Smooth muscle cell (in vitro differentiated cells): ENCODE data around the gene CEACAM18. TPM values are rescaled to one million over a fixed set of nuclear protein-coding genes. Genes with fewer than 3 reads are reported as not detected.
"Not testable (repeated sequence)": the region's sequence is repeated elsewhere in the genome, so short reads cannot be mapped to it uniquely, and the experiment has no call there.

ENCODE experiments used
- DNase-seq: peaks from one replicate; lab custom pipeline; 2025; ENCODE audit not compliant: unreplicated experiment; lab: John Stamatoyannopoulos, UW
- H2AFZ ChIP-seq: fragments of 200-600 bp; sonication (generic); 2 replicates; pipeline ENCODE4 v1.6.0; 2016; ENCODE audit warnings: antibody characterized with exemption, low read depth, mild to moderate bottlenecking
- H3F3A ChIP-seq: fragments of 200-600 bp; sonication (generic); 2 replicates; pipeline ENCODE4 v1.6.0; 2017; ENCODE audit warnings: antibody characterized with exemption, low read depth
- H3K27ac ChIP-seq: fragments of 200-600 bp; sonication (generic); 2 replicates; pipeline ENCODE4 v1.5.1; 2016; ENCODE audit warnings: low read depth, mild to moderate bottlenecking
- H3K27me3 ChIP-seq: fragments of 200-600 bp; sonication (generic); 2 replicates; pipeline ENCODE4 v1.6.1; 2016; ENCODE audit warnings: low read depth, mild to moderate bottlenecking
- H3K36me3 ChIP-seq: fragments of 200-600 bp; sonication (generic); 2 replicates; pipeline ENCODE4 v1.5.1; 2016; ENCODE audit warnings: low read depth
- H3K4me1 ChIP-seq: fragments of 200-600 bp; sonication (generic); 2 replicates; pipeline ENCODE4 v1.5.1; 2016; ENCODE audit warnings: low read depth
- H3K4me2 ChIP-seq: fragments of 200-600 bp; sonication (generic); 2 replicates; pipeline ENCODE4 v1.6.0; 2016; ENCODE audit warnings: mild to moderate bottlenecking
- H3K4me3 ChIP-seq: fragments of 200-600 bp; sonication (generic); 2 replicates; pipeline ENCODE4 v1.5.1; 2016; ENCODE audit warnings: mild to moderate bottlenecking
- H3K79me2 ChIP-seq: fragments of 200-600 bp; sonication (generic); 2 replicates; pipeline ENCODE4 v1.6.0; 2016; ENCODE audit warnings: low read depth, mild to moderate bottlenecking
- H3K9ac ChIP-seq: fragments of 200-600 bp; sonication (generic); 2 replicates; pipeline ENCODE4 v1.6.0; 2016; ENCODE audit warnings: low read depth
- H3K9me3 ChIP-seq: fragments of 200-600 bp; sonication (generic); replicated peaks from 2 replicates; pipeline ENCODE4 v1.5.1; 2016; ENCODE audit warnings: low read depth
- H4K20me1 ChIP-seq: fragments of 200-600 bp; sonication (generic); 2 replicates; pipeline ENCODE4 v1.6.0; 2016; ENCODE audit warnings: low read depth
- WGBS: methylation state at CpG from one replicate; pipeline ENCODE4 v1.1.7; 2016; ENCODE audit warnings: low lambda C conversion rate; 5-methylcytosine and 5-hydroxymethylcytosine counted together
- polyA plus RNA-seq: library from polyadenylated mRNA; unstranded; fragments of >200 nt; fragmentation: Nextera tagmentation; extraction: Ambion mirVana; gene quantifications from 2 replicates; pipeline ENCODE4 v1.2.1, GENCODE V29; 2016
- total RNA-seq: library from RNA; depleted of rRNA; stranded (reverse); fragments of >200 nt; gene quantifications from 2 replicates; pipeline ENCODE4 v1.2.3, GENCODE V29; 2014
- TF ChIP-seq, protein P1 (sequence below): fragments of 200-600 bp; sonication (generic); IDR thresholded peaks from 2 replicates; pipeline ENCODE4 v1.5.1; 2017; ENCODE audit warnings: borderline replicate concordance, mild to moderate bottlenecking, antibody characterized with exemption; ENCODE audit not compliant: insufficient read depth, poor library complexity, severe bottlenecking

CEACAM18 gene
- total and polyA plus RNA-seq, 2 experiments from 2014 or later = not detected

- no peak overlapping the region for H2AFZ ChIP-seq
- H3K4me3 ChIP-seq = no peak overlapping the region
- no peak overlapping the region for H3K27ac ChIP-seq
- H3K4me1 ChIP-seq = no peaks in the 10 kb centered on the region
- H3K4me2 ChIP-seq = no peak overlapping the region
- H4K20me1 ChIP-seq = no peaks in the 10 kb centered on the region
- no peaks in the 10 kb centered on the region for H3K9me3 ChIP-seq
- H3K79me2 ChIP-seq = no peaks in the 10 kb centered on the region
- DNase-seq = no peak
- no peaks in the 10 kb centered on the region for H3F3A ChIP-seq
- no peaks in the 10 kb centered on the region for H3K27me3 ChIP-seq
- no peaks in the 10 kb centered on the region for H3K36me3 ChIP-seq
- TF ChIP-seq, protein P1, sequence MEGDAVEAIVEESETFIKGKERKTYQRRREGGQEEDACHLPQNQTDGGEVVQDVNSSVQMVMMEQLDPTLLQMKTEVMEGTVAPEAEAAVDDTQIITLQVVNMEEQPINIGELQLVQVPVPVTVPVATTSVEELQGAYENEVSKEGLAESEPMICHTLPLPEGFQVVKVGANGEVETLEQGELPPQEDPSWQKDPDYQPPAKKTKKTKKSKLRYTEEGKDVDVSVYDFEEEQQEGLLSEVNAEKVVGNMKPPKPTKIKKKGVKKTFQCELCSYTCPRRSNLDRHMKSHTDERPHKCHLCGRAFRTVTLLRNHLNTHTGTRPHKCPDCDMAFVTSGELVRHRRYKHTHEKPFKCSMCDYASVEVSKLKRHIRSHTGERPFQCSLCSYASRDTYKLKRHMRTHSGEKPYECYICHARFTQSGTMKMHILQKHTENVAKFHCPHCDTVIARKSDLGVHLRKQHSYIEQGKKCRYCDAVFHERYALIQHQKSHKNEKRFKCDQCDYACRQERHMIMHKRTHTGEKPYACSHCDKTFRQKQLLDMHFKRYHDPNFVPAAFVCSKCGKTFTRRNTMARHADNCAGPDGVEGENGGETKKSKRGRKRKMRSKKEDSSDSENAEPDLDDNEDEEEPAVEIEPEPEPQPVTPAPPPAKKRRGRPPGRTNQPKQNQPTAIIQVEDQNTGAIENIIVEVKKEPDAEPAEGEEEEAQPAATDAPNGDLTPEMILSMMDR = no peak
- WGBS = 78% methylated on average over 8 of the region's 8 CpGs
- no peak overlapping the region for H3K9ac ChIP-seq
Observed at GRCh38 chr19:51461723-51462161, 16.6 kb upstream of the CEACAM18 start.

DNA sequence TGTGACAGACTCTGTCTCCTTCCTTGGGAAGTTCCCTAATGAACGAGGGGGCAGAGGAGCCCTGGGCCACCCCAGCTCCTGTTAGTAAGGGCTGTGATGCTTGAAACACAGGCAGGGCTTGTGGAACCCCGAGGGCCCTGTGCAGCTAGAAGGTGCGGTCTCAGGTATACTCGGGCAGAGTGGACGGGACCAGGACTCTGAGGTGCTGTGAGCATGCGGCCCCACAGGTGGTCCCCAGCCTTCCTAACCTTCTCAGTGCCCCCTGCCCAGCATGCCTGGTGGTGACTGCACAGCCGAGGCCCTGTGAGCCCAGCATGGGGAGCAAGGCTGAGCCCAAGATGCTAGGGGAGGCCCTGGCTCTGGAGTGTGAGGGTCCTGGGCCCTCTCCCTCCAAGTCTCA lies 16.1 kb upstream of the CEACAM18 start:
- Histone ChIP-seq H3K27ac (no peak overlapping the region), H3K79me2 (no peaks in the 10 kb centered on the region), H3F3A (no peaks in the 10 kb centered on the region), H3K27me3 (no peaks in the 10 kb centered on the region), H3K4me3 (no peak overlapping the region), H3K36me3 (no peaks in the 10 kb centered on the region), H4K20me1 (no peaks in the 10 kb centered on the region), H3K9ac (no peak overlapping the region), H3K4me2 (no peak overlapping the region), H2AFZ (no peak overlapping the region), H3K4me1 (no peaks in the 10 kb centered on the region), H3K9me3 (no peaks in the 10 kb centered on the region)
- TF ChIP-seq, protein P1 = no peak
- no peak for DNase-seq
- 80% methylated on average over 7 of the region's 7 CpGs for WGBS

- Histone ChIP-seq H3K27ac (no peak overlapping the region), H3K9ac (no peak overlapping the region), H3K4me2 (no peak overlapping the region), H3K4me1 (no peaks in the 10 kb centered on the region), H3F3A (no peaks in the 10 kb centered on the region), H2AFZ (no peak overlapping the region), H3K4me3 (no peak overlapping the region), H3K27me3 (no peaks in the 10 kb centered on the region), H3K36me3 (no peaks in the 10 kb centered on the region), H4K20me1 (no peaks in the 10 kb centered on the region), H3K79me2 (no peaks in the 10 kb centered on the region), H3K9me3 (no peaks in the 10 kb centered on the region)
- WGBS = 75% methylated on average over 10 of the region's 10 CpGs
- no peak for DNase-seq
- TF ChIP-seq, protein P1 = no peak
Observed at GRCh38 chr19:51462681-51463080, 15.7 kb upstream of the CEACAM18 start.

DNA sequence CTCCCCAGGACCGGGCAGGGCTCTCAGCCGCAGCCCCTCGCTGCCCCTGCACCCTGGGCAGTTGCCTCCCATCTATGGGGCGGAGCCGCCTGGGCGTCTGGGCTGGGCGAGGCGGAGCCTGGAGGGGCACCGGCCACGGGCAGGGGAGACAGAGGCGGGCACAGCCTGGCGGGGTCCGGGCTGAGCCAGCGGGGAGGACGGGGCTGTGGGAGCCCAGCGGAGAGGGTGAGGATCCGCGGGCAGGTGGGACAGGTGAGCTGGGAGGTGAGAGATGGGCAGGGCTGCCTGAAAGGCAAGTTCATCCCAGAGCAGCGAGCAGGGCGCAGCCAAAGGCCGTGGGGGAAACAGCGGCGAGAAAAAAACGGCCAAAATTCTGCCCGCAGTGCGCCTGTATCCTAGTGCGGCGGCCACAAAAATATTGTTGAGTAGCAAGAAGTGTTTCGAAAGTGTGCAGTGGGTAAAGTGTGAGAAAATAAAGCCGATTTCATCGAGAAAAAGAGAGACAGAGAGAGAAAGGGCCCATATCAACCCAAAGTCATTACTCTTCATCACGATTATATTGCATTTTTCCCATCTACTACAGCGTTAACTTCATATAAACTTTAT lies 14.3 kb upstream of the CEACAM18 start:
- not testable (repeated sequence) for H3K79me2 ChIP-seq, H3K27ac ChIP-seq, H3K27me3 ChIP-seq, H3K9me3 ChIP-seq, H3K4me1 ChIP-seq, H3K9ac ChIP-seq, H3K4me3 ChIP-seq, H3K4me2 ChIP-seq, H3F3A ChIP-seq, DNase-seq, H4K20me1 ChIP-seq, H2AFZ ChIP-seq, H3K36me3 ChIP-seq
- whole genome bisulfite sequencing = 41% methylated on average over 12 of the region's 33 CpGs
